ENCODE results near the gene CCDC3.
"Not testable (repeated sequence)": the region's sequence is repeated elsewhere in the genome, so short reads cannot be mapped to it uniquely, and the experiment has no call there.

The CCDC3 gene

GRCh38 chr10:13001041-13001886 is at the start of gene CCDC3:
CCDC3 (minus strand) TSS chr10:13001713; CDS start chr10:13001570, 143 bp downstream.
- DNase-seq: peak; percentile 56

- DNase-seq: no peak
Observed at GRCh38 chr10:13051126-13051694, 49.7 kb upstream of the CCDC3 start.

- DNase-seq: no peak
Observed at GRCh38 chr10:13049774-13050420, 48.4 kb upstream of the CCDC3 start.

DNA sequence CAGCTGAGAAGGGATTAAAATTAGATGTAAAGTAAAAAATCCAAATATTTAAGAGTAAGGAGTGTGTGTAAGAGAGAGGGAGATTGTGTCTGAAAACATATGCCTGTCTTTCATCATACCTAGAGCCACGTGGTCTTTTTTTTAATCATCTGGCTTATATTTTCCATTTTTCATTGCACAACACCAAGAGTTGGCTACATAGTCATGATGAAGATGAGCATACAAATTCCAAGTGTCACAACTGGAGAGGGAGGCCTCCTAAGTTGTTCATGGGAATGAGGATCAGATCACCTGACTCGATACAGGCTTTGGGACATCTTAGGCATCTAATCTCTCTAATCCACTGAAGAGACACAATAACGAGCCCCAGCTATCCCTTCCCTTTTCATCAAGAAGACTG is 47.2 kb upstream of the CCDC3 start:
- DNase-seq: no peak

DNA sequence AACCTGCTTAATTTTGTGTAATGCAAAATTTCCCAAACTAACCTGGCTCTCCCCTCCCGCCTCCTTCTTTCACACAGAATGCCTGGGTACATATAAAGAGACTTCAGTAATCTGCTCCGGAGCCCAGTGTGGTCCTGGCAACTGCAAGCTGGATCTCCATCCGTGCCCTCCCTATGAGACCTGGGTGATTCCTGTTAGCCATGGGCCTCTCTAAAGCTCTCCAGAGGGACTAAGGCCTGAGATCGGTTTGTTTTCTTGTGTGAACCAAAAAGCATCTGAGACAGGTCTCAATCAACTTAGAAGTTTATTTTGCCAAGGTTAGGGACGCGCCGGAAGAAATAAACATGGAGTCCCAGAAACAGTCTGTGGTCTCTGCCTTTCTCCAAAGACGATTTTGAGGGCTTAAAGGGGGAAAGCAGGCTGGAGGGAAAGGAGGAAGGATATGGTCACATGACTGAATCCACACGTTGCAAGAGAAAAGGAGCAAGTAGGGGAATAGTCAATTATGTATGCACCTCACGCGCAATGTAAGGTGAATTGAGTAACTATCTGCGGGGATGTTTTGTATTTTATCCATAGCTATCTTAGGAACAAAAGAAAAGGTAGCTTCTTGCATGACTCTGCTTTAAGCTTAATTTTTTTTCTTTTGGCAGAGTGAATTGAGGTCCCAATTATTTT is 46.2 kb upstream of the CCDC3 start:
- DNase-seq: no peak

DNA sequence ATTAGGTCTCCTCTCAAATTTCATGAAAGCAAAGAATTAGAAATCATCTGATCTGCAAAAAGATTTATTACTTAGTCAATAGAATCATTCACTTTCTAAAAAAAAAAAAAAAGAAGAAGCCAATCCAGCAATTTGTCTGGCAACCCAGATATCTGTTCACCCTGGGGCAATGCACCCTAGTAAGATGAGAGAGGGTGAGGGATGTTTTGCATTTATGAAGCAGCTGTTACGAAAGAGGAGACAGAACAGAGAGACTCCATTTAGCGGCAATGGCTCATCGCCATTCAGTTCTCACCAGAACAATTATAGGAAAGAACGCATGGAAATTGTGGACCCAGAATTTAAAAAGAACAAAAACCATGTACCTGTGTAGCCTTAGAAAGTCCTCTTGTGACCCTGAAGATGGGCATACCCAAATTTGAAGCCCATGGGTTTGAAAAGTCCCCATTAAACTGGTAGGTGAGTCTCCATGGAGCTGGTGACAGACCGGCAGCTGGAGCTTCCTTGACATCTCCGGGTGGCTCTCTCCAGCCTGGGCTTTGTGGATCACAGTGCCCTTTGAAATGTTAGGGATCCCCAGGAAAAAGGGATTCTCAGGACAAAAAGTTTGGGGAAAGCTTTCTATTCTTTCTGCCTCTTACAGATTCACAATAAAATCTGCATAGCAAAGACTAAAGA is 45.5 kb upstream of the CCDC3 start:
- DNase-seq: no peak

DNA sequence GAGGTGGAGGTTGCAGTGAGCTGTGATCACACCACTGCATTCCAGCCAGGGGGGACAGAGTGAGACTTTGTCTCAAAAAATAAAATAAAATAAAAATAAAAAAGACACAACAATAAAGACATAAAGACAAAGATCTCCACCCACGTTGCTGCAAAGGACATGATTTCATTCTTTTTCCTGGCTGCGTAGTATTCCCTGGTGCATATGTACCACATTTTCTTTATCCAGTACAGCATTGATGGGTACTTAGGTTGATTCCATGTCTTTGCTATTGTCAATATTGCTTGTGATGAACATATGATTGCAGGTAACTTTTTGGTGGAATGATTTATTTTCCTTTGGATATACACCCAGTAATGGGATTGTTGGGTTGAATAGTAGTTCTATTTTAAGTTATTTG is 42.0 kb upstream of the CCDC3 start:
- no peak for DNase-seq

DNA sequence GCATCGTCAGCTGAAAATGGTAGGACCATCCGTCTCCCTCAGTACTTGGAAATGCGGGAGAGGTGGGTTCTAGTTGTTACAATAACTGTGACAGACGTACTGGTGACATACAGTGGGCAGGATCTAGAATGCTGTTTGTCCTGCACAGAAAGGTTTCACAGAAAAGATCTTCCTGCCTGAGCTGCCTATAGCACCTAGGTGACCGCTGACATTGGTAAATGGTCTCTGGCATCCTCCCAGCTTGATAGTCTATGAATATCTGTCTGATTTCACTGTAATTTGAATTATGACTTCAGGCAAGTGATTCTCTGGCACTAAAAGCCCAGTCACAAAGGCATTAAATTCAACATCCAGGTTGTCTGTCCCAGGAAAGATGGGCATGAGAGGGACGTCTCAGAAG is 38.2 kb upstream of the CCDC3 start:
- no peak for DNase-seq

DNA sequence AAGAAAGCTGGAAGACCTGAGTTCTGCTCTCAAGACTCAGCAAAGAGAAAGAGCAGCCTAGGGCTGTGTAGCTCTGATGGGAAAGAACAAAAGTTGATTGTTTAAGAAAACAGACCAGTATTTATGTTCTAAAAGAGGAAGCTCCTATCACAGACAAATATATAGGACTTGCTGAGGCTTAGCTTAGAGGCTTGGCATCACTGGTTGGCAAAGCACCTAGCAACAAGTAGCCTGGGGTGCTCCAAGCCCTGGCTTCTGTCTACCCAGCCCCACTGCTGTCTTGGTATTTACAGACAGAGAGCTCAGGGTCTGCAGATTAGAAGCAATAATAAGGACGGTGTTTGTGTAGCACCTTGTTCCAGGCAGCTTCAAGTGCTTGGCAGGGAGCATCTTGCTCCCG is 36.9 kb upstream of the CCDC3 start:
- no peak for DNase-seq

DNA sequence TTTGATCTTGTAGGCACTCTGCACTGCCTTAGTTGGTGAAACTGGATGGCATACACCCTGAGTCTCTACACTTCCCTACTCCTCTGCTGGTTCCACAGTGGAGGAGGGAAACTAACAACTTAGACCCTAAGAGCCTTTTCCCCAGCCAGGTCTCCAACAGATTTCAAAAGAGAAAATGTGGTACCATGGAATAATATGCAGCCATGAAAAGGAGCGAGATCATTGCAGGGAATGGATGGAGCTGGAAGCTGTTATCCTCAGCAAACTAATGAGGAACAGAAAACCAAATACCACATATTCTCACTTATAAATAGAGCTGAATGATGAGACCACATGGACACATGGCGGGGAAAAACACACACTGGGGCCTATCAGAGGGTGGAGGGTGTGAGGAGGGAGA is 36.3 kb upstream of the CCDC3 start:
- DNase-seq: no peak

DNA sequence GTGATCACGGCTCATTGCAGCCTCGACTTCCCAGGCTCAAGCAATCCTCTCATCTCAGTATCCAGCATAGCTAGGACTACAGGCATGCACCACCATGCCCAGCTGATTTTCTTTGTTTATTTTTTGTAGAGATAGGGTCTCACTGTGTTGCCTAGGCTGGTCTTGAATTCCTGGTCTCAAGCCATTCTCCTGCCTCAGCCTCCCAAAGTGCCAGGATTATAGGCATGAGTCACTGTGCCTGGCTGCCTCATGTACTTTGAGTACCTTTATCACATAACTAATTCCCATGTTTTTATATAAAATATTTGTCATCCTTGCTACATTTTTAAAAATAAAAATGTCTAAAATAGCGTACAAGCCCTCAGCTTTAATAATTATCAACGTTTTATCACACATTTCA is 35.3 kb upstream of the CCDC3 start:
- no peak for DNase-seq

GRCh38 chr10:13035731-13036130 is 34.2 kb upstream of the CCDC3 start:
- not testable (repeated sequence) for DNase-seq

DNA sequence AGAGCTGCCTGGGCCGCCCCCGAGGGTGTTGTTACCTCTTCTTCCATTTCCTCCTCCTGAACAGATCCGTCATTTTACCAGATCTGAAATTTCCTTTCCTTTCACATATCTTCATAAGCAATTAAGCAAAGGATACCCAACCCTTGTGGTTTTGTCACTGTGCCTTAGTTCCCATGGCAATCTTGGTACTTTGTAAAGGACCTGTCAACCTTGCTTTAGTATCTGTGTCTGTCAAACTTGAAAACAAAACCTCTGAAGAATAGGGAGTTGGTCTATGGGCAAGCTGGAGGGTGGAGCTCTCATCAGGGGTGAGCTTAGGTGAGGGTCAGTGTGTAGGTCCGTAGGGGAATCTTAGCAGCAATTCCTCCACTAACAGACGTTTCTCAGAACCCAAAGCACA is 25.4 kb upstream of the CCDC3 start:
- DNase-seq: no peak

DNA sequence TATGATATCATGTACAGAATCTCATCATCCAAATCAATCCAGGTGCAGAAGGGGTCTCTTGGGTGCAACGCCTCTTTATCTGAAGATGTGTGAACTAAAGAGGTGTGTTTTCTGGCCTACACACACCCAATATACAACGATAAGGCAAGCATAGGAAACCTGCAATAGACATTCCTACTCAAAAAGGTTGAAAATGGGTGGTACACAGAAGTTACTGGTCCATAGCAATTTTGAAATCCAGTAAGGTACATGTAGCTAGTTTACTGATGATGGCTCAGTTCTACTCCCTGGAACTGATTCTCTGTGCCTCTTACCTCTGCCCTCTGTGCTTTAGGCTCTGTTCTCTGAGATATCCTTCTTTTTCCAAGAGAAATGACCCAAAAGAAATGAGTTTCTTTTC is 22.2 kb upstream of the CCDC3 start:
- DNase-seq: no peak

DNA sequence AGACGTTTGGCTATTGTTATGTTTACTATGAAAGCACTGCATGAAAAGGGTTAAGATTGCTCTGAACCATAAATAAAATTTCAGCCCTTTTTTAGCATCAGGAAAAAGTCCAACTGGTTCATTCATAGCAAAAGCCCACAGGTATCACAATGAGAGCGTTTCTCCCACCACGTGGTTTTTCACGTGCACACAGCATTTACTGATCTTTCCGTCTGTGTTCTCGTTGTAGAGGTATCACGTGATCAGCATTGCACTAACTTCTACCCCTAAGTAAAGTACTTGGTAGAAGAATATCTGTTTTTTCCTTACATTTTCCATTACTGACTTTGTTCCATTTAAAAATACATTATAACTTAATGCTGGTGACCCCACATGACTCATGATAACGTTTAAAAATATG is 17.8 kb upstream of the CCDC3 start:
- DNase-seq: no peak

DNA sequence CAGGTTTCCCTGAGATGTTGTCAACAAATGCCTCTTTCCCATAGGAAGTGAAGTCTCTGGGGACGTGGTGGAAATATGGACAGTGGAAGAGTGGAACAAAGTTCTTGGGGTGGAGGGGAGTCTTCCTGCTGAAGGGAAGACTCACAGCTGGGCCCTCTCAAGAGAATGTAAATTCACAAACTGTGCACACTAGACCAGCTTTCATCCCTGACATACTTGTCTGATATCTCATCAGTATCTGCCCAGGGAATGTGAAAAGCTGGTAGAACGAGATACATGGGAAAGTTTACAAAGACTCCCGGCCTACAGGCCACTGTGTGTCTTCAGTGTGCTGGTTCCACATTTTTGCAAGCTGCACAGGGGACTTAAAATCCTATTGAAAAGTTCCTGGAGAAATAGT is 16.7 kb upstream of the CCDC3 start:
- no peak for DNase-seq

DNA sequence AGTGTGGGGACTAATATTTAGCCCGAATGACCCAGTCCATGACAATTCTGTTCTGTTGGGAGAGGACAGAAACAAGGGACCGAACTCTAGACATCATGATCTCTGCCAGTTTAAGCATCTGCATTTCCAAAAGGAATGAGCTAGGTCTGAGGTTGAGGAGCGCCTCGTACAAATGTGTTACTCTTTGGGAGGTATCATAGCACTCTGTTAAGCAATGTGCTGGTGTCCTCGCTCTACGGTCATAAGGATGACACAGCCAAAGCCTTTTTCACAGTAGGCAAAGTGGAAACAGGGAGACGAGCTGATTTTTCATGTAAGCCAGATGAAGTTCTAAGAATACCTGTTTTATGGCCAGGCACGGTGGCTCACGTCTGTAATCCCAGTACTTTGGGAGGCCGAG is 15.4 kb upstream of the CCDC3 start:
- DNase-seq: no peak

DNA sequence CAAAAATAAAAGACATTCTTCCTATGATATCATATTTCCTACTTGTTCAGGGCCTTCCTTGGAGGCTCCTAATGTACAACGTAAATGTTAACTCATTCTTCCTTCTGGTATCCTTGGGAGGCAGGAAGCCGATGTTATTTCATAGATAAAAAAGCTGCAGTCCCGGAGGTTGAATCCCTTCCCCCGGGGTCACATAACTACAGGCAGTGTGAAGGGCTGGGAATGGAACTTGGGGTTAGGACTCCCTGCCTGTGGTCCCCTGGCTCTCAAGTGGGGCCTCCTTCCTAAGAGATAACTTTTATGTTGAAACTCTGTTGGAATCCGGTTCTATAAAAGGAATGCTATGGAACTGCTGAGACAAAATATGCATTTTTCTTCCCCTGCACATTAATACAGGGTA is 14.9 kb upstream of the CCDC3 start:
- no peak for DNase-seq

DNA sequence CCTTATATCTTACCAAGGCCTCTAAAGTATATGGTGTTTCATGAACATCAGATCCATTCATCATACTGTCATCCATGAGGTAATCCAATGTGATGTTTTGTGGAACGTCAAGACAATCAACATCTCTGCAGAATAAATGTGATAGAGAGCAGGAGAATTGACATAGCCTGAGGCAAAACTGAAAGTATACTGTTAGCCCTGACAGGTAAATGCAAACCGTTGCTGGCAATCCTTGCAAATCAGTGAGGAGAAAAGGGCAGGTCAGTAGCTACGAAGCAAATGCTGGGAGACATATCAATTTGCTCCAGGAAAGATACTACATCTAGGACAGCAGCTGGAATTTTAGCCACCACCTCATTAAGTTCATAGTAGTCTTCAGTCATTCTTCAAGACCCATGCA is 4.5 kb upstream of the CCDC3 start:
- DNase-seq: no peak

- DNase-seq: no peak
Observed at GRCh38 chr10:13003759-13004158, 2.2 kb upstream of the CCDC3 start.

- DNase-seq: no peak
Observed at GRCh38 chr10:13003004-13003403, 1.5 kb upstream of the CCDC3 start.

DNA sequence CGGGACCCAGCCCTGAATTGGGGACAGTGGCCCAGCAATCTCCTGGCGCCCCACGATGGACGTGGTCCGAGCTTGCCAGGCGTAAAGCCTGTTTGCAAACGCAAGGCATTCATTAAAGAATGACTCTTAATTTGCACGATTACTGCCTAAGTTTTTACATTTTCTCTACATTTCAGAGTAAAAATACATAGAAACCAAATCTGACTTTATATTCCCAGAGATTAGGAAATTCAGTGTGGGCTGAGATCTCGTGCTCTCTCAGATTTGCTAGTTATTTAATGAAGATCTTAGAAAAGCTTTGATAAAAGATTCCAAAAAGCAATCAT is 337 bp upstream of the CCDC3 start:
- no peak for DNase-seq

DNA sequence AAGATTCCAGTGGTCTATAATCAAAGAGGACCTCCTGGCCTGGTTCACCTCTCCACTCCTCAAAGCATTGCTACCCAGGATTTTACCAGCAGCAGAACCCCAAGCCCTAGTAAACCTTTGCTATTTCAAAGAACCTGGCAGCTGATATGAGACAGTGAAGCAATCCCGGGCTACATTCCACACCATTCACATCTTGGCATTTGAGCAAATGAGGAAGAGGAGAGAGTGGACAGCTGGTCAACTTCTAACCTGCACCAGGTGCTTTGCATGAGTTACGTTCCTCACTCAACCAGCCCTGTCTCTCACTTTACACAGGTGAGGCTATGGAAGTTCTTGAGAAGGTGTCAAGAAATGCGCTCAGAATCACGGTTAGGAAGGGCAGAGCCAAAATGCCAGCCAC is 1.1 kb downstream of the CCDC3 start:
- no peak for DNase-seq
